ENCODE data around the gene TAX1BP3. TPM values are rescaled to one million over a fixed set of nuclear protein-coding genes. Genes with fewer than 3 reads are reported as not detected.
A peak's percentile ranks its signal among the peaks of the same experiment; 100 is the strongest.

TAX1BP3 gene
- polyA plus RNA-seq, 3 donors = 29.6 to 71.8 (median 70.9) TPM

DNA sequence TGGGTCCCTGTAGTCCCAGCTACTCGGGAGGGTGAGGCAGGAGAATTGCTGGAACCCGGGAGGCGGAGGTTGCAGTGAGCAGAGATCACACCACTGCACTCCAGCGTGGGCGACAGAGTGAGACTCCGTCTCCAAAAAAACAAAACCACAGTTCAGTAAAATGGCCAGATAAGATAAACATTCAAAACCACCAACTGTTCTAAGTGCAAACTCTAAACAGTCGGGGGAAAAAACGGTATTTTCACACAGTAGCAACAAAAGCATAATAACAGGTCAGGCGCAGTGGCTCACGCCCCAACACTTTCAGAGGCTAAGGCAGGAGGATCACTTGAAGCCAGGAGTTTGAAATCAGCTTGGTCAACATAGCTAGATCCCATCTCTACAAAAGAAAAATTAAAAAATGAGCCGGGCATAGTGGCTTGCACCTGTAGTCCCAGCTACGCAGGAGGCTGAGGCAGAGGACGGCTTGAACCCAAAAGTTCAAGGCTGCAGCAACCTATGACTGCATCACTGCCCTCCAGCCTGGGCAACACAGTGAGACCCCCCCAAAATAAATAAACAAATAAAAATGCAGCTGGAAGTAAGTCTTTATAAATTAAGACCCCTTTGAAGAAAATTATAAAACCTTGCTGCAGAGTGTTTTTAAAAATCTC, 44.6 kb upstream of the TAX1BP3 start:
- Mint-ChIP-seq H3K4me3 (no peak overlapping the region), H3K27me3 (ENCODE audit: low read depth in 3 of 3) (no peaks in the 10 kb centered on the region), H3K9me3 (peaks cover 0 to 3% (median 0%) of the 10 kb centered on the region in 7 donors), H3K27ac (peak overlapping the region in 5 of 7 donors; percentile 9 to 76 (median 42)), H3K4me1 (peaks cover 28% of the 10 kb centered on the region), H3K36me3 (peaks cover 52 to 62% of the 10 kb centered on the region in 2 donors)
- TF ChIP-seq, protein P1, sequence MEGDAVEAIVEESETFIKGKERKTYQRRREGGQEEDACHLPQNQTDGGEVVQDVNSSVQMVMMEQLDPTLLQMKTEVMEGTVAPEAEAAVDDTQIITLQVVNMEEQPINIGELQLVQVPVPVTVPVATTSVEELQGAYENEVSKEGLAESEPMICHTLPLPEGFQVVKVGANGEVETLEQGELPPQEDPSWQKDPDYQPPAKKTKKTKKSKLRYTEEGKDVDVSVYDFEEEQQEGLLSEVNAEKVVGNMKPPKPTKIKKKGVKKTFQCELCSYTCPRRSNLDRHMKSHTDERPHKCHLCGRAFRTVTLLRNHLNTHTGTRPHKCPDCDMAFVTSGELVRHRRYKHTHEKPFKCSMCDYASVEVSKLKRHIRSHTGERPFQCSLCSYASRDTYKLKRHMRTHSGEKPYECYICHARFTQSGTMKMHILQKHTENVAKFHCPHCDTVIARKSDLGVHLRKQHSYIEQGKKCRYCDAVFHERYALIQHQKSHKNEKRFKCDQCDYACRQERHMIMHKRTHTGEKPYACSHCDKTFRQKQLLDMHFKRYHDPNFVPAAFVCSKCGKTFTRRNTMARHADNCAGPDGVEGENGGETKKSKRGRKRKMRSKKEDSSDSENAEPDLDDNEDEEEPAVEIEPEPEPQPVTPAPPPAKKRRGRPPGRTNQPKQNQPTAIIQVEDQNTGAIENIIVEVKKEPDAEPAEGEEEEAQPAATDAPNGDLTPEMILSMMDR (IDR thresholded peaks at IDR 0.05) = no peak
- WGBS (ENCODE audit: insufficient coverage) = 64% methylated on average over 10 of the region's 13 CpGs
- no peaks in the 10 kb centered on the region for H4K20me1 ChIP-seq (ENCODE audit: insufficient read depth, low read length)
- H3K4me2 ChIP-seq (replicated peaks; ENCODE audit: extremely low read depth, low read length, poor library complexity, severe bottlenecking) = no peak overlapping the region
- no peaks in the 10 kb centered on the region for H3K9me3 ChIP-seq (replicated peaks in 1 of 2; ENCODE audit: control insufficient read depth in 1 of 2, insufficient read depth in 1 of 2, low read length in 2 of 2)
- peaks cover 27 to 32% of the 10 kb centered on the region in 2 donors for H3K4me1 ChIP-seq (ENCODE audit: control insufficient read depth in 1 of 2, insufficient read depth in 2 of 2, low read length in 2 of 2)
- H3K36me3 ChIP-seq (replicated peaks in 1 of 2; ENCODE audit: control insufficient read depth in 1 of 2, insufficient read depth in 2 of 2, low read length in 2 of 2) = peaks cover 45 to 56% of the 10 kb centered on the region in 2 donors
- H3K9ac ChIP-seq (ENCODE audit: insufficient read depth, low read length, poor library complexity, severe bottlenecking) = no peak overlapping the region
- H2AFZ ChIP-seq (ENCODE audit: insufficient read depth, low read depth, low read length, poor library complexity, severe bottlenecking) = no peak overlapping the region
- intact Hi-C loops (cut with micrococcal nuclease) = no loop called here
- DNase-seq = no peak
- no peak overlapping the region for H3K4me3 ChIP-seq (replicated peaks in 1 of 3; ENCODE audit: low read depth in 2 of 3, low read length in 3 of 3)
- H3K79me2 ChIP-seq (ENCODE audit: insufficient read depth, low read length) = peaks cover 9% of the 10 kb centered on the region
- no peaks in the 10 kb centered on the region for H3K27me3 ChIP-seq (ENCODE audit: control insufficient read depth in 2 of 2, insufficient read depth in 2 of 2, low read length in 2 of 2)
- no peak overlapping the region for H3K27ac ChIP-seq (ENCODE audit: low read depth in 1 of 2, low read length in 2 of 2)

DNA sequence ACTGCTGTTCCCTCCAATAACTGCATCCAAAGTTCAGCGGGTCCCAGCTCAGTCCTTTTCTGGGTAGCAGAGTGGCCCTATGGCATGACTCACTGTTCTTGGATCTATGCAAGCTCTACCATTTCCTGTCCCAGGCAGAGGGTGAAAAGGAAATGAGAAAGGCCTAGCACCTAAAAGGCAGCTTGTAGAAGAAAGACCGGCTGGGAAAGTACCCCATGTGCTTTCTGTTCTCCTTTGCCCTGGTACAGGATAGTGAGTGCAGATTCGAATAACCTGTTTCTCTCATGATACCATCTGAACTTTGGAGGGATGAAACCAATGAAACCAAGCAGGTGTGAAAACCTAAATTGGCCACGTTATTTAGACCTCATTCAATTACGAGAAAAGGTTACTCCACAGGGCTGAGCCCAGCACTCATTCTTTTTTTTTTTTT, 42.6 kb upstream of the TAX1BP3 start:
- Histone ChIP-seq H3K27me3 (ENCODE audit: control insufficient read depth in 2 of 2, insufficient read depth in 2 of 2, low read length in 2 of 2) (no peaks in the 10 kb centered on the region), H2AFZ (ENCODE audit: insufficient read depth, low read depth, low read length, poor library complexity, severe bottlenecking) (no peak overlapping the region), H3K4me3 (replicated peaks in 1 of 3; ENCODE audit: low read depth in 2 of 3, low read length in 3 of 3) (peak overlapping the region in 1 of 3 experiments; percentile 25), H3K9ac (ENCODE audit: insufficient read depth, low read length, poor library complexity, severe bottlenecking) (no peak overlapping the region), H3K4me2 (replicated peaks; ENCODE audit: extremely low read depth, low read length, poor library complexity, severe bottlenecking) (peak overlapping the region; percentile 42), H3K4me1 (ENCODE audit: control insufficient read depth in 1 of 2, insufficient read depth in 2 of 2, low read length in 2 of 2) (peaks cover 24 to 26% of the 10 kb centered on the region in 2 donors), H3K36me3 (replicated peaks in 1 of 2; ENCODE audit: control insufficient read depth in 1 of 2, insufficient read depth in 2 of 2, low read length in 2 of 2) (peaks cover 27 to 36% of the 10 kb centered on the region in 2 donors), H3K79me2 (ENCODE audit: insufficient read depth, low read length) (no peaks in the 10 kb centered on the region), H4K20me1 (ENCODE audit: insufficient read depth, low read length) (no peaks in the 10 kb centered on the region), H3K9me3 (replicated peaks in 1 of 2; ENCODE audit: control insufficient read depth in 1 of 2, insufficient read depth in 1 of 2, low read length in 2 of 2) (no peaks in the 10 kb centered on the region), H3K27ac (ENCODE audit: low read depth in 1 of 2, low read length in 2 of 2) (peak overlapping the region; percentile 47 to 58)
- Mint-ChIP-seq H3K4me3 (no peak overlapping the region), H3K27me3 (ENCODE audit: low read depth in 3 of 3) (no peaks in the 10 kb centered on the region), H3K27ac (peak overlapping the region; percentile 21 to 93 (median 75)), H3K4me1 (peaks cover 24% of the 10 kb centered on the region), H3K36me3 (peaks cover 33 to 42% of the 10 kb centered on the region in 2 donors), H3K9me3 (peaks cover 0 to 2% (median 0%) of the 10 kb centered on the region in 7 donors)
- DNase-seq = peak; percentile 82 to 95 (median 91)
- WGBS (ENCODE audit: insufficient coverage) = 0% methylated on average over 2 of the region's 5 CpGs
- intact Hi-C loops (cut with micrococcal nuclease) = no loop called here
- TF ChIP-seq, protein P1 (IDR thresholded peaks at IDR 0.05) = no peak
